Measurements from ENCODE around the gene MGAT5B.

Gene MGAT5B

GRCh38 chr17:76868669-76869495 is 678 bp downstream of the MGAT5B start:
- DNase-seq: no peak
- peaks cover 10% of the 10 kb centered on the region for H3K36me3 ChIP-seq
- H3K4me3 ChIP-seq (ENCODE audit: low read depth, low read length): peak overlapping the region; percentile 79
- no peaks in the 10 kb centered on the region for H3K27me3 ChIP-seq
- no peaks in the 10 kb centered on the region for H3K9me3 ChIP-seq
- H3K4me1 ChIP-seq: peaks cover 20% of the 10 kb centered on the region
- no peak for TF ChIP-seq CTCF (IDR thresholded peaks at IDR 0.05; ENCODE audit: low read depth, low read length)

GRCh38 chr17:76869496-76870376 is 1.5 kb downstream of the MGAT5B start:
- peak overlapping the region; percentile 79 for H3K4me3 ChIP-seq (ENCODE audit: low read depth, low read length)
- peak; percentile 69 for DNase-seq
- H3K4me1 ChIP-seq: peaks cover 20% of the 10 kb centered on the region
- no peaks in the 10 kb centered on the region for H3K27me3 ChIP-seq
- peaks cover 17% of the 10 kb centered on the region for H3K36me3 ChIP-seq
- H3K9me3 ChIP-seq: no peaks in the 10 kb centered on the region
- TF ChIP-seq CTCF (IDR thresholded peaks at IDR 0.05; ENCODE audit: low read depth, low read length): no peak

GRCh38 chr17:76870377-76870714 is 2.1 kb downstream of the MGAT5B start:
- H3K36me3 ChIP-seq: peaks cover 22% of the 10 kb centered on the region
- DNase-seq: no peak
- H3K9me3 ChIP-seq: no peaks in the 10 kb centered on the region
- TF ChIP-seq CTCF (IDR thresholded peaks at IDR 0.05; ENCODE audit: low read depth, low read length): no peak
- peak overlapping the region; percentile 79 for H3K4me3 ChIP-seq (ENCODE audit: low read depth, low read length)
- peaks cover 20% of the 10 kb centered on the region for H3K4me1 ChIP-seq
- no peaks in the 10 kb centered on the region for H3K27me3 ChIP-seq

GRCh38 chr17:76871668-76872067 is 3.5 kb downstream of the MGAT5B start:
- Histone ChIP-seq H3K36me3 (peaks cover 22% of the 10 kb centered on the region), H3K9me3 (no peaks in the 10 kb centered on the region), H3K27me3 (no peaks in the 10 kb centered on the region), H3K4me1 (peaks cover 20% of the 10 kb centered on the region), H3K4me3 (ENCODE audit: low read depth, low read length) (no peak overlapping the region)
- TF ChIP-seq CTCF (IDR thresholded peaks at IDR 0.05; ENCODE audit: low read depth, low read length): no peak
- no peak for DNase-seq

- Histone ChIP-seq H3K27me3 (no peaks in the 10 kb centered on the region), H3K36me3 (peaks cover 22% of the 10 kb centered on the region), H3K9me3 (no peaks in the 10 kb centered on the region), H3K4me1 (peaks cover 14% of the 10 kb centered on the region), H3K4me3 (ENCODE audit: low read depth, low read length) (no peak overlapping the region)
- DNase-seq: no peak
- no peak for TF ChIP-seq CTCF (IDR thresholded peaks at IDR 0.05; ENCODE audit: low read depth, low read length)
Observed at GRCh38 chr17:76872221-76872873, 4.1 kb downstream of the MGAT5B start.

All from BE2C (cell line).